ENCODE measurements around the gene SGCA.

Gene SGCA

DNA sequence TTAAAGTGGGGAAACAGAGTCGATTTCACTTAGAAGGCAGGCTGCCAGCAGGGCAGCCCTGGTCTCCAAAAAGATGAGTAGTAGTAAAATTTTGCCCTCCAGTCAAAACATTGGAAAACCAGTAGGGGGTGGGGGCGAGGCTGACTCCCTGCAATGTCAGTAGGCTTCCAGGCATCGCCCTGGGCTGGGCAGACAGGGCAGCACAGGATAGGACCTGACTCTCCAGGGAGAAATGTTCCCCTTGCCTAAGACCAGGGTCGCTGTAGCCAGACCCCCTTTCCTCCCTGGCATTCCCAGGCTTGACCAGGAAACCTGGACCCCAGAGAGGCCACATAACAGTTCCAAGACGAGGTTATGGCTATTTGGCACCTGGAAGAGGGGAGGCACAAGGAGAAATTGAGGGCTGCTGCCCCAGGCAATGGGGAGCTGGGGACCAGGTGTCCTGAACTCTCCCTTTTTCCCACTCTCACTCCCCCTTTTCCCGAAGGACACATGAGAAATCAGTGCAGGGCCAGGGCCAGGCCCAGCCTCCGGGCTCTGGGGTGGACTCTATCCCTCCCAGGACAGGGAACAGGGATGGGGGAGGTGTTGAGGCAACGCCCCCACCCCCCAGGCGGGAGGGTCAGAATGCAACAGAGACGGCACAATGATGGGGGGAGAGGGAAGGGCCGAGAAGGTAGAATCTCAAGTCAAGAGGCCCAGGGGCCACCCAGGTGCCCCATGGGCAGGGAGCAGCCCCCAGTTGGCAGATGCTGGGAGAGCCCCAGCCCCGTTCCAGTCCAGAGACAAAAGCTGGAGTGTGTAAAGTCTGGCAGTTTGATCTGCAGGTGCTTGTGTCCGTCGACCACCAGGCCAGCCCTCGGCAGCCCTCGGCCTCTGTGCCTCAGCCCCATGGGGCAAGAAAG is 31.3 kb upstream of the SGCA start:
- DNase-seq = no peak

DNA sequence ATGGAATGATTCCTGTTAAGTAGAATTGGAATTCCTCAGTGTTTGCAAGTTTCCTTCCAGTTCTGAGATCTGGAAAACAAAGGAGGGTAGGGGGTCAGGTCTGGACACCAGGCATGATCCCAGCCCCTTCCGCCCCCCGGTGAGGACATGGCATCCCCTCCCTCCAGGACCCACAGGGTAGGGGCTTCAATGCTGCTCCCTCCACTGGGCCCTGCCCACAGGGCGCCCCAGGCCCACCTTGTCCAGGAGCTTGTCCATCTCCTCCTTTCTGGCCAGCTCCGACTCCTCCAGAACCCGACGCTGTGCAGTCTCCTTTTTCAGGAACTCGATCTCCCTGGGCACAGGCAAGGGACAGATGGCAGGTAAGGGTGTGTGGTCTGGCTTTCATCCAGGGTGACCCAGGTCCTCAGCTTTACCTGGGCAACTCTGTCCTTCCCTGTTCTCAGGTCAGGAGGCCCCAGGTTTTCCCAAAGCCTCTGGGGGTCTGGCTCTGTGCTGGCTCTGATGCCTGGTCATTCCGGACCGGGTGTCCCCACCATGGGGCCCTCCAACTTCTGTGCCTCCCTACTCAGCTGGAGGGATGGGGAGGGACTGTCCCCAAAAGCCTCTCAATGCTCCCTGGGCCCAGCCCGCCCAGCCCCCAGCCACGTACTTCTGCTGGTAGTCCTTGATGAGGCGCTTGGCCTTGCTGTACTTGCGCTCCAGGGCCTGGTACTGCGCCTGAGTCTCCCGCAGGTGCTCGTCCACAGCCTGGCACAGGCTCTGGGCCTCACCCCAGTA is 30.3 kb upstream of the SGCA start:
- DNase-seq = no peak

DNA sequence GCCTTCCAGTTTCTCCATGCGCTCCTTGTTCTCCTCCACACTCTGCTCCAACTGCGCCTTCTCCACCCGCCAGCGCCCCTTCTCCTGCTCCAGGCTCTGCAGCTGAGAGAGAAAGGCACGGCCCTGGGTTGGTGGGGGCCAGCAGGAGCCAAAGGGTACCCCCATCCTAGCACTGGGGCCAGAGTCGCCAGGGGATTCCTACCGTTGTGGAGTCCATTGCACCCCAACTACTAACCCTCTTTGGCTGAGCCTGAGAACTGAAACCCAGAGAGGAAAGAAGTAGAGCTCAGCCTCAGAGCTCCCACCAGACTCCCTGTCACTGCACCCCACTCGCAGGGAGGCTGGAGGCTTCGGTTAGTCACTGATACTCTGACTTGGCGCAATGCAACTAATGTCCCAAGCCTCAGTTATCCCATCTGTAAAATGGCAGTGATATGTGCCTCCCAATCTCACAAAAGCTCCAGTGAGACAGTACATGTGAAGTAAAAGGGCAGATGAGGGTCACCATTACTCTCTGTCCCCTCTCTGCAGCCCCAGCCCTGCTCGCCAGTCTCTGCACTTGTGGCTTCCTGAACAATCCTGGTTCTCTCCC is 29.6 kb upstream of the SGCA start:
- no peak for DNase-seq

DNA sequence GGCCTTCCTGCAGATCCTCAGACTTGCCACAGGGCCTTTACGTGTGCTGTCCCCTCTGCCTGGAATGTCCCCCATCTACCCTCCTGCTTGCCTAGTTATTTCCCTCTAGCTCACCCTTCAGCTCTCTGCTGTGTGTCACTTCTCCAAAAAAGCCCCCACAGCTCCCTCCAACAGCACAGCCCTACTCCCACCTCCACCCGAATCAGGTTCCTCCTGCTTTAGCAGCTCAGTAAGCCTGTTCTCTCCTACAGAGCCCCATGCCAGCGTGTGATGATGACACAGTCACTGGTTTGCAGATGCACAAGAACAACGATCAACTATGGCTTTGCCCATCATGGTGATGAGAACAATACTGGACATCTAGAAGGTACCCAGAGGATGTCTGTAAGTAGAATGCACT is 28.8 kb upstream of the SGCA start:
- no peak for DNase-seq

DNA sequence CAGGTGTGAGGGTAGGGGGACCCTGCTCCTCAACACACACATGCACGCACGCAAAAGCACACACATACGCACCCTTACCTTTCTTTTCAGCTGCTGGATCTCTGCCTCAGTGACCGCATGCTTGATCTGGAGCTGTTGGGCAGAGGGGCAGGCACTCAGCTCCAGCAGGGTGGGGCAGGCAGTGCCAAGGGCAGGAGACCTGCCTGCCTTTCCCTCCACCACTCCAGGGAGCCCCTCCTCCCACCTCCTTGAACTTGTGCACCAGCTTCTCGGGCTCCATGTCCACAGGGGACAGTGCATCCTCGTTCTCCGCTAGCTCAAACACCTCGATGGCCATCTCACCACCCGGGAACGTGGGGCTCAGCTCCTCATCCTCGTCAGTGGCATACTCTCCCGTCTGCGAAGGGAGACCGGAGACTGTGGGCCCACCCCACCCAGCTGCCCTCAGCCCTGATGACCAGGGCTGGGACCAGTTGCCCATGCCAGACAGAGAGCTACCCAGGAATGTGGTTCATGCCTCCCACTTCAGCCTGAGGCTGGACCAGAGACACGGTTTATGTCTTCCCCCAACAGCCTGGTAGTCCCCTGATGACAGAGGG is 26.5 kb upstream of the SGCA start:
- no peak for DNase-seq

DNA sequence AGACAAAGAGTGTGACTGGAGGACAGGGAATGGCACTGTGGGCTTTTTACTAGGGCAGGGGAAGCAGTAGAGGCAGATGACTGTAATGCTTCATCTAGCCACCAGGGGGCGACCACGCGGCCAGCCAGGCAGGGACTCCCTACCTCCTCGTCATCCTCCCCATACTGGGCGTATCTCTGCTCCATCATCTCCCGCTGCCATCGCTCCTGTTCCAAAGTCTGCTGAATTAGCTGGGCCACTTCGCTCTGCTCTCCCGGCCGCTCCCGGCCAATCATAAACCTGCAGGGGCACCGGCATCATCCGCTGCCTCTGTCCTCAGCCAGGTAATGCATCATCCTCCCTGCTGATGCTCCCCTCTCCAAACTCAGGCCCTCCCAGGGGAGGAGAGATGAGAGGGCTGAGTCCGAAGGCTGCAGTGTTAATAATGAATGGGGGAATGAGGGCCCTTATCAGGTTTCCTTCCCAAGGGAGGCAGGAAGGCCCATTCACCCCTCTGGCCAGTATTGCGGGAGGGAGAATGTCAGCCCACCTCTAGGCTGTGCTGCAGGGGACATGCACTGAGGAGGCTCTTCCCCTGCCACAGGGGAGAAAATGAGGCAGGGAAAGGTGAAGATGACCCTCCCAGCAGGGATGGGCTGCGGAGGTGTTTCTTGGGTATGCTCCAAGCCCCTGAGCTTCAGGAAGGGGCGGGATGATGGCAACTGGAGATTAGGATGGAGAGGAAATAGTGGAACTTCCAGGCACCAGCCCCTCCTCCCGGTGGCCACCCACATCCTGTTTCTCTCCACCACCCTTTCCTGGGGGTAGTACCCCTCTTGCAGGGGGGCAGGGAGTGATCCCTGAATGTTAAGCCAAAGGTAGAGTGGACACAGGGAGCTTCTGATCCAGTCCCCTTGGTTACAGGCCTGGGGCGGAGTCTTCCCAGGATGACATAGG is 25.6 kb upstream of the SGCA start:
- peak; percentile 61 to 68 (median 66) for DNase-seq

DNA sequence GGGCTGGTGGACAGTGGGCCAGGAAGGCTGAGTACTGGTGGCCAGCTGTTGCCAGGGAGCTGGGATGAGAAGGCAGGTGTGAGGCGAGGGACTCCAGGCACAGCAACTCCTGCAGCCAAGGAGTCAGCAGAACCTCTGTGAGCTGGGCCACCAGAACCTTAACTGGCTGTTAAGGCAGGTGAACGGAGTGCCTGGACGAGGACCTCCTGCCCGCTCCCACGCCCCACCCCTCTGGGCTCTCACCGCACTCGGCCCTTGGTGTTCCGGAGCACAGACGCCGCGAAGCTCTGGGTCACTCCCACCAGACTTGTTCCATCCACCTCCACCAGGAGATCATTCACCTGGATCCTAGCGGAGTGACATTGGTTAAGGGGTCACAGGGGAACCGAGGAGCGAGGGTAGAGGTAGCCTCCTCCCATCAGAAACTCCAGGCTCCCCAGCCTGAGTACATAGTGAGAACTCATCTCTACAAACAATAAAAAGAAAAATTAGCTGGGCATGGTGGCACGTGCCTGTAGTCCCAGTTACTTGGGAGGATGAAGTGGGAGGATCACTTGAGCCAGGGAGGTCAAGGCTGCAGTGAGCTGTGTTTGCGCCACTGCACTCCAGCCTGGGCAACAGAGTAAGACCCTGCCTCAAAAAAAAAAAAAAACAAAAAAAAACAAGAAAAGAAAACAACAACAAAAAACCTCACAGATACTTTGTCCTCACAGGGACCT is 24.6 kb upstream of the SGCA start:
- no peak for DNase-seq

DNA sequence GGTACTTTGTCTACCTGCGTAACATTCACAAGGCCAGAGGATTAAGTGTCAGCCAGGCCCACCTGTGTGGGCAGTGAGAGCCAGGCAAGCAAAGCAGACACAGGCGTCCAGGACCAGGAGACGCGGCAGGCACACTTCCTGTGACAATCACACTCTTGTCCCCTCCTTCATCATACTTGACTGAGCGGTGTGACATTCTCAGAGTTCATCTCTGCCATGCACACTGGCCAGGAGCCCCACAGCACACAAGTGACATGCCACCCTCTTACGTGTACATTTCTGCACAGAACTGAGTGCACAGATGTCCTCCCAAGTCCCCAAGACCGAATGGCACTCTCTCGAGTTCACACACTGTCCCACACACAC is 24.1 kb upstream of the SGCA start:
- DNase-seq = no peak

DNA sequence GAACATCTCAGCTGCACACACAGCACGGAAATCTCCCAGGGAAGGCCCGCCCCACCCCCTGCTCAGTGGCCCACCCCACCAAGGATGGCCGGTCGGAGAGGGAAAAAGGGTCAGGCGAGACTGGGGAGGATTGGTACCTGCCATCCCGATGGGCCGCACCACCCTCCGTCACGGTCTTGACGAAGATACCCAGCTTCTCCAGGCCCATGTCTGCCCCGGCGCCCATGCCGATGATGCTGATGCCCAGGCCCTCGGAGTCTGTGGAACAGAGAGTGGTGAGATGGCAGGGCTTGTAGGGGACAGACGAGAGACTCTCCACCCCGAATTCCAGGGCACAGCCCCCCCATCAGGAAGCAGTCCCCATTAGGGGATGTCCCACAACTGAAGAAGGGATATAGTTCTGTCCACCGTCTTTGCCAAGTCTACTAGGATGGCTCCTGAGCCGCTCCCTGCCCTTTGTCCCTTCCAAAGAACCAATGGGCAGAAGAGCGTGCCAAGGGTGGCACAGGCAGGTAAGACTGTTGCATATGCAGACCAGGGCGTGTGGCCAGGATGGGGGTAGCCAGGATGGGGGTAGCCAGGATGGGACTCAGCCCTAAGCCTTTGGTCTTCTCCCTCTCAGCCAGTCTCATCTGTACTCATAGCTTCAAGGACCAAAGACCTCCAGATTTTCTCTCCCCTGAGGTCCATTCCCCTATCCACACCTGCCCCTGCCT is 22.2 kb upstream of the SGCA start:
- DNase-seq = no peak

DNA sequence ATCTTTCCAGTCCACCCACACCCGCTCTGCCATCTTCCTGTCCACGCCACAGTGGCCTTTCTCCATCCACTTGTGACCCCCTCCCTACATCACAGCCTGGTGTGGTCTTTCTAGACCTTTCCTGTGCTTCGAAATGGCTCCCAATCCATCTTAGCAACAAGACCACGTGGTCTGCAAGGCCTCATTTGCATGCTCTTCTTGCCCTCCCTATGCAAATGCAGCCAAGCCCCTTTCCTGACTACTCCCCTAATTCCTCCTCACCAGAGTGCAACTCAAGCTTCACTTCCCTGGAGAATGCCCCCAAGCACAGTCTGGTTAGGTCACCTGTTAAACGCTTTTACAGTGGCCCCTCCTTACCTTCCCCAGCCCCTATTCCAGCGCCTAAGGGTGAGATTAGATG is 21.4 kb upstream of the SGCA start:
- DNase-seq = no peak

DNA sequence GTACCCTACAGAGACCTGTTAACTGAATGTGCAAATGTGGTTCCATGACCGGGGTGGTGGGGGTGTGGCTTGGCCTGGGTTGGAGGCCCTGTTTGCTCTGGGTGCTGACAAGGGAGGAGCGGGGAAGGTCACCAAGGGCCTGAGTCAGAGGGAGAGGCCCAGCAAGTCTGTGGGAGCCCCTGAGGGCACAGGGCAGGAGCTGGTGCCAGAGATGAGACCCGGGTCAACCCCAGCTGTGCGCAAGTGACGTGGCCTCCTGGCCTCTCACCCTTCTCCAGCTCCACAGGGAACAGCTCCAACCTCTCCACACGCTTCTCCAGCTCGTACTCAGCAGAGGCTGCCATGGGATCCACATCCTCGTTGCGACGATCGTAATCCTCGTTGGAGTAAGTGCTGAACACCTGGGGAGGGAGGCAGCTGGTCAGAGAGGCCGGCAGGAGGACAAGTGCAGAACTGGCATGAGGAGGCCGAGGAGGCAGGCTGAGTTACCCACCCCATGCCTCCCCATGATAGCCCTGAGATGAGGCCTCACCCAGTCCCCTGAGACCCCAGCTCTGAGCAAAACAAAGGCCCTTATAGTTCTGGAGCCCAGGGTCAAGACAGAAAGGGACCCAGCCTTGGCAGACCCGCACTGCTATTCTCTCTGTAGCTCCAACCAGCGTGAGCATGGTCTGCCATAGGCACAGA is 20.8 kb upstream of the SGCA start:
- DNase-seq = no peak

DNA sequence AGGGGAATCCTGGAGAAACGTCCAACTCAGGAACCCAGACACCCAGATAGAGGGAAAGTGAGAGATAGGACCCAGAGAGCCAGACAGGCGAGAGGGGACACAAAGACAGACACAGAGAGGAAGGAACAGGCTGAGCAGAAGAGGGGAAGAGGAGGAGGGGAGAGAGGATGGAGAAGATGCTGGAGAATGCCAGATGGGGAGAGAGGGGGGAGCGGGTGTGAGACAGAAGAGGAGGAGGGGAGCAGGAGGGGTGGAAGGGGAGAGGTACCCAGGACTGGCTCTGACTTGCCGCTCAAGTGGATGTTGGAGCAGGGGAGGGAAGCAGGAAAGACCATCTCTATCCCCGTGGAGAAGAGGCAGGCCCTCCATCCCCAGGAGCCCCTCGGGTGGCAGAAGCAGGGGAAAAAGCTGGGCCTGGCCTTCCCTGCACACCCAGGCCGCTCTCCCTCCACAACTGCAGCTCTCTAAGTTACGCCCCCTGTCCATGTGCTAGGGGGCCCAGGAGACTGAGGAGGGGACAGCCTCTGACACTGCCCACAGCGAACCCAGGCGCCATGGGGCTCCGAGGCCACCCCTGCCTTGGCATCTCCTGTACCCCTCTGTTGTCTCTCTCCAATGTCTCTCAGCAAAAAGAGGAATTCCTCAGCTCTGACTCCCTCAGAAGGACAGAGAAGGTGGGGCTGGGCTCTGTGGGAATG is 20.1 kb upstream of the SGCA start:
- DNase-seq = no peak

DNA sequence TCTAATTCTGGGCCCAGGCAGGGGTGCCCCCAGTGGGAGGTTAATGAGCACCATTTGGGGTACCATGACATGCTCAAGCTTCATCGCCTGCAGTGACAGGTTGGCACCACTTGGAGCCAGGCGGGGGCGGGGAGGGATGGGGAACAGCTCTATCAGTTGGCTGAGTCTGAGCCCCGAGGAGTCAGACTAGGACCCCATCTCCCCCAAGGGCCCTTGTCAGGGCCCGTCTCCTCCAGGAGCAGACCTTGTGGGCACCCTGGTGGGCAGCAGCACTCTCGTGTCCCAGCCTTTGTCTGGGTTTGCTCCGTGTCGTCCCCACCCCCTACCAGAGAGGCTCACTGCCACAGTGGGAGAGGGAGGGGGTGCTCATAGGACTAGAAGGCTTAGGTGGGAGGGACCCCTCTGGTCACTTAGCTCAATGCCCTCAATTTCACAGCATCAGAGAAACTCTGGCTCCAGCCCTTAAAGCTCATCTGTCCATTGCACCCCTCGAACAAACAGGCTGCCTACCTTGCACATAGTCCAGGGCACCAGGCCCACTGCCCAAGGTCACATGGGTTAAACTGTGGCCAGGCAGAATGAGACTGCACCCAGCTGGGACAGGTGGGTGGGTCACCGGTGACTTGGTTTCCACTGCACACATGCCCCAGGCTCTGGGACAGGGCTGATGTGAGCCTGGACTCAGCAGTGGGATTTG is 19.4 kb upstream of the SGCA start:
- DNase-seq = no peak

DNA sequence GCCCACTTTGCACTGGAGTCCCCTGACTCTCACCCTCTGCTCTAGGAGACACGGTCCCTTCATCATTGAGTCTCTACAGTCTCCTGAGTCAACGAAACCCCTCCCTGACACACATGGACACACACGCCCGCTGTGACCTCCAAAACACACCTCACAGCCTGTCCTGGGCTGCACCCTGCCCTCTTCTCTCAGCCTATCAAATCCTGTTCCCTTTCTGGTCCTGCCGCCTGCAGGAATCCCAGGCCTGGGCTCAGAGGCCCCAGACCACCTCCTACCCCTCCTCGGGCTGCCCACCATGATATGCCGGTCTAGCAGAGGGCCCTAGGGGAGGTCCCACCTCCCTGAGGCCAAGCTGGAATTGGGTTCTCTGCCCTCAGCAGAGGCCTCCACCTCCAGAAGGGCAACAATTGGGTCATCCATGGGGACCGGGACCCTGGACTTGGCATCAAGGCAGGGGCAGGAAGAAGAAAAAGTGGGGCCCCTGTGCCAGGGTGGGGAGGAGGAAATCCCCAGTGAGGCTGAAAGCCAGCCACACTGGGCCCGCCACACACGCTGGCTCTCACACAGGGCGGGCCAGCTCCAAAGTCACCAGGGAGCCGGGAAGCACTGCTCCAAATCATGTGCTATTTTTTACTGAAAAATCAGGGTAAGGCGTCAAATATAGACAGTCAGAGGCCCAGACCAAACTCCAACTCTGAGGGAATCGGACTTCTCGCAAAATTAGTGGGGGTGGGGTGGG is 18.7 kb upstream of the SGCA start:
- DNase-seq = no peak

DNA sequence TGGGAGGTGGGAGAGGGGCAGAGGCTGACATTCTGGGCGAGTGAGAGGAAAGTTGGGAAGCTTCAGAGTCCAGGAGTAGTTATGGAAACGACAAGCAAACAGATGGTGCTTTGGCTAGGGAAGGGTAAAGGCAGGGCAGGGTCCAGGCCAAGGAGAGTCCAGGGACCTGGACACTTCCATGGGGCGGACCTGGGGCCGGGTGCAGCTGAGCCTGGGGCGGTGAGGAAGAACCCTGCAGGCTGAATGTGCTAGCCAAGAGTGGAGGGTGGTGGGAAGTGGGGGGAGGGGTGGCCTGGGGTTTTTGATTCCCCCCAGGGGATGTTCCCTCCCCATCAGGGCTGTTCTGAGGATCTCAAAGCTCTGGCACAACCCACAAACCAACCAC is 18.0 kb upstream of the SGCA start:
- DNase-seq = no peak

DNA sequence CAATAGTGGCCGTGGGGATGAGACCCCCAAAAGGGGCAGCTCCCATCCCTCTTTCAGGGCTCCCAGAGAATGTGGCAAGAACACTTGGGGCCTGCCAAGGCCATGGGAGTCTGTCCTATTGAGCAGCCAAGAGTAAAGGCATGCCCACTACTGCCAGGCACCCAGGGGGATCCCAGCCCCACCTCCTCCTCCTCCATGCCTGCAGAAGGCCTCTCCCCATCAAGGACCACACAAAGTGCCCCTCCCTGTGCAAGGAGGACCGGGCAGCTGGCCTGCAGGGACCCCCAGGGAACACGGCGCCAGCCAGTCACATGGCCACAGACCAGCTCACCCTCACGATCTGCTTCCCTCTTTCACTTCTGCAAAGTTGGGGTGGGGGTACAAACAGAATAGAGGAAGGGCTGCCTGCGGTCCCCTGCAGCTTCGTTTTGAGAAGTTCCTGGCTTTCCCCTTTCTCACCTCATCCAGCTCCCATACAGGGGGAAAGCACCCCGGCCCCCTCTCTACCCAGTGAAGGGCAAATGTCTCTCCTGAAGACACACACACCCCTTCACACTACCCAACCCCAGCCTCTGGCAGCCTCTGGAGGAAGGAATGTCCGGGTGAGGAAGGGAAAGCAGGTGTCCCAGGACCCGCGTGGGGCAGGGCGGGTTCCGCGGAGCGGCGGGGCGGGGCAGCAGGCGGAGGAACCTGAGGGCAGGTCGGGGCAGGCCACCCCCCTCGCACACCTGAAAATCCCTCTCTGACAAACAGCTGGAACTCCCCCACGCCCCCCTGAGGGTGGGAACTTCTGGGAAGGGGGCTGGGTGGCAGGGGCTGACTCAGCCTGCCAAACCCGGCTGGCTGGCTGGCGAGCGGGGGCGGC is 17.3 kb upstream of the SGCA start:
- peak in 3 of 4 experiments; percentile 24 to 59 (median 50) for DNase-seq

DNA sequence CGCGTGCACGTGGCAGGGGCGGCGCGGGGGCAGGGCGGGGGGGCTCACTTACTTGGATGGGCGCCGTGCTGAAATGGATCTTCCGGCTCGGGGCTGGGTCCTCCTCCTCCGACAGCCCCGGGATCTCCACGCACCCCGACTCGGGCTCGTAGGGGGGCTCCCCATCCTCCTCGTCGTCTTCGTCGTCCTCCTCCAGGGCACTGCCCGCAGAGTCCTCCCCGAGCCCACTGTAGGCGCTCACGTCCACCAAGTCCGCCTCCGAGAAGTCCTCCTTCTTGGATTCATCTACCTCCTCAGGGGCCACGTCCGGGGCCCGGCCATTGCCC is 16.8 kb upstream of the SGCA start:
- DNase-seq = no peak

All from activated CD4-positive, CD25-positive, alpha-beta regulatory T cell (primary cell).